ENCODE measurements around the gene ELL. TPM values are rescaled to one million over a fixed set of nuclear protein-coding genes. Genes with fewer than 3 reads are reported as not detected.

Gene ELL
- total and polyA plus RNA-seq, 2 donors from 2014 or later = 5.7 to 25.2 TPM

DNA sequence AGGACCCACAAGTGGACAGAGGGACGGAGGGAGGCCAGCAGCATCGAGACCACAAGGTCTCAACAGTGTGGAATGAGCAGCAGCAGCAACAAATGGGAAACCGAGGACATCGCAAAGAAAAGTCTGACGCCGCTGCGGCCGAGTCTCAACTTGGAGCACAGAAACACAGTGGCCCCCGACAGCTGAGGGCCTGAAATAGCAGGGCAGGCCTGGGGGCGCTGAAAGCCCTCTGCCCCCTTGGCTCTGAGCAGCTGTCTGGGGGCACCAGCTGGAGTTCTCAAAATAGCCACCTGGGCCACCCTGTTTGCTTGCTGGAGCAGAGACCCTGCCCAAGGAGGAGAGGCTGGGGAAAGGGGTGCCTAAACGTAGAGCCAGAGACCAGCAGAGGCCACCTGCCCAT is 78.0 kb downstream of the ELL start:
- Histone ChIP-seq H3K4me3 (ENCODE audit: low read length in 3 of 3) (no peak overlapping the region), H3K9me3 (ENCODE audit: control insufficient read depth in 2 of 3, insufficient read depth in 1 of 3, low read length in 3 of 3) (no peaks in the 10 kb centered on the region), H3K27ac (ENCODE audit: low read depth in 2 of 2, low read length in 2 of 2) (no peak overlapping the region), H3K4me1 (ENCODE audit: control insufficient read depth in 2 of 3, insufficient read depth in 2 of 3, low read depth in 1 of 3, low read length in 3 of 3) (peaks cover 0 to 8% (median 3%) of the 10 kb centered on the region in 3 donors), H3K27me3 (ENCODE audit: control insufficient read depth, insufficient read depth, low read length) (no peaks in the 10 kb centered on the region), H3K9ac (ENCODE audit: low read length in 3 of 3) (no peak overlapping the region), H3K36me3 (ENCODE audit: control insufficient read depth in 2 of 3, insufficient read depth in 3 of 3, low read length in 3 of 3) (peaks cover 0 to 28% (median 20%) of the 10 kb centered on the region in 3 donors)
- TF ChIP-seq, protein P1, sequence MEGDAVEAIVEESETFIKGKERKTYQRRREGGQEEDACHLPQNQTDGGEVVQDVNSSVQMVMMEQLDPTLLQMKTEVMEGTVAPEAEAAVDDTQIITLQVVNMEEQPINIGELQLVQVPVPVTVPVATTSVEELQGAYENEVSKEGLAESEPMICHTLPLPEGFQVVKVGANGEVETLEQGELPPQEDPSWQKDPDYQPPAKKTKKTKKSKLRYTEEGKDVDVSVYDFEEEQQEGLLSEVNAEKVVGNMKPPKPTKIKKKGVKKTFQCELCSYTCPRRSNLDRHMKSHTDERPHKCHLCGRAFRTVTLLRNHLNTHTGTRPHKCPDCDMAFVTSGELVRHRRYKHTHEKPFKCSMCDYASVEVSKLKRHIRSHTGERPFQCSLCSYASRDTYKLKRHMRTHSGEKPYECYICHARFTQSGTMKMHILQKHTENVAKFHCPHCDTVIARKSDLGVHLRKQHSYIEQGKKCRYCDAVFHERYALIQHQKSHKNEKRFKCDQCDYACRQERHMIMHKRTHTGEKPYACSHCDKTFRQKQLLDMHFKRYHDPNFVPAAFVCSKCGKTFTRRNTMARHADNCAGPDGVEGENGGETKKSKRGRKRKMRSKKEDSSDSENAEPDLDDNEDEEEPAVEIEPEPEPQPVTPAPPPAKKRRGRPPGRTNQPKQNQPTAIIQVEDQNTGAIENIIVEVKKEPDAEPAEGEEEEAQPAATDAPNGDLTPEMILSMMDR (IDR thresholded peaks at IDR 0.05; ENCODE audit: borderline replicate concordance, extremely low read depth, insufficient read depth) = no peak
- FAIRE-seq (no peak), DNase-seq (no peak)
- intact Hi-C loops (cut with DNase I) = no loop called here

DNA sequence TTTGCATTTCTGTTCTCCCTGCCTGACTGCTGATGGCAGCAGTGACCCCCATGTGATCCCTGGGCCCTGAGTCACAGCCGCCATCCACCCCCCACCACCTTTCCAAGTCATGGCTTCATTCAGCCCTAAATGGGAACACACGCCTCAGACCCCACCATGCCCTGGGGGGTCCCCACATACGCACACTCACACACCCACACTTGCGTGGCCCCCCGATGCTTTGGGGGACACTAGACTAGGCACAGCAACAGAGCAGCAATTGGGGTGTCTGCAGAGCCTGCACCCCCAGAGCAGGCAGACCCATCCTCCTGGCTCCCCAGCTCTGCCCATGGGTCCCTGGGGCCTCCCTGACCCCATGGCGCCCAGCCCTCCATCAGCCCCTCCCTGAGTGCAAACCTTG is 78.5 kb downstream of the ELL start:
- no peaks in the 10 kb centered on the region for H3K27me3 ChIP-seq (ENCODE audit: control insufficient read depth, insufficient read depth, low read length)
- FAIRE-seq = no peak
- H3K4me1 ChIP-seq (ENCODE audit: control insufficient read depth in 2 of 3, insufficient read depth in 2 of 3, low read depth in 1 of 3, low read length in 3 of 3) = peaks cover 0 to 9% (median 3%) of the 10 kb centered on the region in 3 donors
- DNase-seq = no peak
- TF ChIP-seq, protein P1 (IDR thresholded peaks at IDR 0.05; ENCODE audit: borderline replicate concordance, extremely low read depth, insufficient read depth) = no peak
- intact Hi-C loops (cut with DNase I) = no loop called here
- no peak overlapping the region for H3K9ac ChIP-seq (ENCODE audit: low read length in 3 of 3)
- H3K4me3 ChIP-seq (ENCODE audit: low read length in 3 of 3) = no peak overlapping the region
- no peaks in the 10 kb centered on the region for H3K9me3 ChIP-seq (ENCODE audit: control insufficient read depth in 2 of 3, insufficient read depth in 1 of 3, low read length in 3 of 3)
- no peak overlapping the region for H3K27ac ChIP-seq (ENCODE audit: low read depth in 2 of 2, low read length in 2 of 2)
- peaks cover 0 to 25% (median 18%) of the 10 kb centered on the region in 3 donors for H3K36me3 ChIP-seq (ENCODE audit: control insufficient read depth in 2 of 3, insufficient read depth in 3 of 3, low read length in 3 of 3)

GRCh38 chr19:18442941-18443340 is 78.9 kb downstream of the ELL start:
- Histone ChIP-seq H3K4me3 (ENCODE audit: low read length in 3 of 3) (no peak overlapping the region), H3K9ac (ENCODE audit: low read length in 3 of 3) (no peak overlapping the region), H3K27ac (ENCODE audit: low read depth in 2 of 2, low read length in 2 of 2) (no peak overlapping the region), H3K9me3 (ENCODE audit: control insufficient read depth in 2 of 3, insufficient read depth in 1 of 3, low read length in 3 of 3) (no peaks in the 10 kb centered on the region), H3K27me3 (ENCODE audit: control insufficient read depth, insufficient read depth, low read length) (no peaks in the 10 kb centered on the region), H3K4me1 (ENCODE audit: control insufficient read depth in 2 of 3, insufficient read depth in 2 of 3, low read depth in 1 of 3, low read length in 3 of 3) (peaks cover 0 to 12% (median 3%) of the 10 kb centered on the region in 3 donors), H3K36me3 (ENCODE audit: control insufficient read depth in 2 of 3, insufficient read depth in 3 of 3, low read length in 3 of 3) (peaks cover 0 to 20% (median 18%) of the 10 kb centered on the region in 3 donors)
- FAIRE-seq = no peak
- DNase-seq = no peak
- intact Hi-C loops (cut with DNase I) = no loop called here
- TF ChIP-seq, protein P1 (IDR thresholded peaks at IDR 0.05; ENCODE audit: borderline replicate concordance, extremely low read depth, insufficient read depth) = no peak

Data from kidney (tissue), 14 donors.